Ascending aorta (tissue), 2 donors: Measurements from ENCODE around the gene SIPA1. TPM values are rescaled to one million over a fixed set of nuclear protein-coding genes. Genes with fewer than 3 reads are reported as not detected.

Source experiments
- DNase-seq, 2 donors: peaks; one replicate each; pipeline ENCODE4 v3.0.0-alpha.2; 2019; ENCODE audit warnings: low spot score in 2 of 2
- H3K27ac ChIP-seq, 2 donors: fragments of 200-600 bp; sonication (generic); one replicate each; pipeline ENCODE4 v1.5.1; 2016 to 2017; ENCODE audit warnings: mild to moderate bottlenecking in 1 of 2
- H3K27me3 ChIP-seq: fragments of 200-600 bp; sonication (generic); one replicate; pipeline ENCODE4 v1.5.1; 2017
- H3K36me3 ChIP-seq, 2 donors: fragments of 200-600 bp; sonication (generic); one replicate each; pipeline ENCODE4 v1.5.1; 2016
- H3K4me1 ChIP-seq, 2 donors: fragments of 200-600 bp; sonication (generic); one replicate each; pipeline ENCODE4 v1.5.1; 2016 to 2017; ENCODE audit warnings: mild to moderate bottlenecking in 1 of 2
- H3K4me3 ChIP-seq, 2 donors: fragments of 200-600 bp; sonication (generic); one replicate each; pipeline ENCODE4 v1.5.1; 2016 to 2017; ENCODE audit warnings: mild to moderate bottlenecking in 1 of 2
- H3K9me3 ChIP-seq, 2 donors: fragments of 200-600 bp; sonication (generic); one replicate each; pipeline ENCODE4 v1.5.1; 2016
- CTCF ChIP-seq, 3 experiments: fragments of 200-600 bp in 2 of 3; fragments of 450-650 bp in 1 of 3; sonication (generic) in 2 of 3; IDR thresholded peaks; one replicate each; pipeline ENCODE4 v1.5.1; 2016 to 2019; ENCODE audit warnings: antibody characterized with exemption in 3 of 3, mild to moderate bottlenecking in 1 of 3, moderate library complexity in 1 of 3
- intact Hi-C: fragments of 100-400 bp; cut with DNase I; formaldehyde crosslinking; loops from one replicate; pipeline ENCODE4 v1.15.1; 2023
- total RNA-seq: library from RNA; depleted of rRNA; stranded (reverse); fragments of >200 nt; gene quantifications from one replicate; pipeline ENCODE4 v1.1.0, GENCODE V29; 2016

The SIPA1 gene
- total RNA-seq, 1 donor from 2014 or later: 145 TPM

- H3K36me3 ChIP-seq: peaks cover 49 to 58% of the 10 kb centered on the region in 2 donors
- no peaks in the 10 kb centered on the region for H3K4me1 ChIP-seq
- no peak for TF ChIP-seq CTCF (IDR thresholded peaks at IDR 0.05)
- H3K27me3 ChIP-seq: no peaks in the 10 kb centered on the region
- H3K4me3 ChIP-seq: no peak within 1 kb of the TSS
- H3K27ac ChIP-seq: peak within 1 kb of the TSS in 1 of 2 donors; percentile 14
- no peak for DNase-seq
- intact Hi-C loops: no loop called here
- H3K9me3 ChIP-seq: no peaks in the 10 kb centered on the region
Observed at GRCh38 chr11:65595543-65596281, 42.2 kb upstream of the SIPA1 start, which contains the start of gene KCNK7. KCNK7 (minus strand) TSS chr11:65595800; CDS start chr11:65595772, 28 bp downstream.

GRCh38 chr11:65596520-65596919 lies 41.4 kb upstream of the SIPA1 start:
- intact Hi-C loops: no loop called here
- no peak for DNase-seq
- H3K9me3 ChIP-seq: no peaks in the 10 kb centered on the region
- peaks cover 41 to 50% of the 10 kb centered on the region in 2 donors for H3K36me3 ChIP-seq
- no peak overlapping the region for H3K27ac ChIP-seq
- H3K4me3 ChIP-seq: no peak overlapping the region
- no peak for TF ChIP-seq CTCF (IDR thresholded peaks at IDR 0.05)
- no peaks in the 10 kb centered on the region for H3K4me1 ChIP-seq
- H3K27me3 ChIP-seq: no peaks in the 10 kb centered on the region

GRCh38 chr11:65598258-65598699 lies 39.6 kb upstream of the SIPA1 start:
- Histone ChIP-seq H3K4me3 (no peak overlapping the region), H3K9me3 (no peaks in the 10 kb centered on the region), H3K27me3 (no peaks in the 10 kb centered on the region), H3K27ac (no peak overlapping the region), H3K36me3 (peaks cover 30 to 45% of the 10 kb centered on the region in 2 donors), H3K4me1 (no peaks in the 10 kb centered on the region)
- no peak for TF ChIP-seq CTCF (IDR thresholded peaks at IDR 0.05)
- intact Hi-C loops: no loop called here
- no peak for DNase-seq

DNA sequence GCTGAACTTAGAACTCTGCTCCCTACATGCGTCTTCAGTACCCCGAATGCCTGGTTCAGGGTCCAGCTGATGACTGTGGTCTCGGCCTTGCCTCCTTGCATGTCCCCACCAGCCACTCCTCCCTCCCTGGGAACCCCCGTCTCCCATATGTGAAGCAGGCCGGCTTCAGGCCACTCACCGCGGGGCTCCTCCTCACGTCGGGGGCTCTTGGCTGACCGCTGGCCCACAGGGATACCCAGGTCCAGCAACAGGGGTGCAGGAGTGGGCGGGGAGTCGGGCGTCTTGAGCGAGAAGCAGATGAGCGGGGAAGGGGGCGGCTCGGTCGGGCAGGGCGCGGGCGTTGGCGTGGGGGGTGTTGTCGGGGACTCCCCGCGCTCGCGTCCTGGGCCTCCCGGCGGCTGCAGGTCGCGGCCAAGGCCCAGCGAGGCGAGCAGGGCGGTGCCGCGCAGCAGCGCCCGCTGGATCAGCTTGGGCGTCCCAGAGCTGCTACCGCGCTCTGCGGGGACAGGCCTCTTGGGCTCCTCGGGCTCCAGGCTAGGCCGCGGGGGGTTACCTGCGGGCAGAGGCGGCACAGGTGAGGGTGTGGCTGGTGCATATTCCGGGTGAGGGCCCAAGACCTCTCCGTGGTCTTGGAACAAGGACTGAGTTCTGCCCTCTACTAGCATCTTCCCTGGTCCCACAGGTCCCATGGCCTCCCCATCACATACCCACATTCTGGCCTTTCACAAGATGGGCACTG lies 38.5 kb upstream of the SIPA1 start:
- no peaks in the 10 kb centered on the region for H3K4me1 ChIP-seq
- H3K27ac ChIP-seq: no peak overlapping the region
- H3K36me3 ChIP-seq: peaks cover 38 to 54% of the 10 kb centered on the region in 2 donors
- intact Hi-C loops: no loop called here
- no peaks in the 10 kb centered on the region for H3K27me3 ChIP-seq
- TF ChIP-seq CTCF (IDR thresholded peaks at IDR 0.05): no peak
- H3K9me3 ChIP-seq: no peaks in the 10 kb centered on the region
- no peak for DNase-seq
- no peak overlapping the region for H3K4me3 ChIP-seq

- no peaks in the 10 kb centered on the region for H3K9me3 ChIP-seq
- no peak overlapping the region for H3K27ac ChIP-seq
- H3K4me1 ChIP-seq: no peaks in the 10 kb centered on the region
- H3K27me3 ChIP-seq: no peaks in the 10 kb centered on the region
- intact Hi-C loops: no loop called here
- DNase-seq: no peak
- TF ChIP-seq CTCF (IDR thresholded peaks at IDR 0.05): no peak
- H3K4me3 ChIP-seq: no peak overlapping the region
- H3K36me3 ChIP-seq: peaks cover 43 to 60% of the 10 kb centered on the region in 2 donors
Observed at GRCh38 chr11:65599955-65600246, 38.0 kb upstream of the SIPA1 start.
